ENCODE results near the gene SLC37A4. TPM values are rescaled to one million over a fixed set of nuclear protein-coding genes. Genes with fewer than 3 reads are reported as not detected.
A peak's percentile ranks its signal among the peaks of the same experiment; 100 is the strongest.
"Not testable (repeated sequence)": the region's sequence is repeated elsewhere in the genome, so short reads cannot be mapped to it uniquely, and the experiment has no call there.

The SLC37A4 gene
- total RNA-seq, 1 donor from 2014 or later = 11.6 TPM

- TF ChIP-seq, protein P1, sequence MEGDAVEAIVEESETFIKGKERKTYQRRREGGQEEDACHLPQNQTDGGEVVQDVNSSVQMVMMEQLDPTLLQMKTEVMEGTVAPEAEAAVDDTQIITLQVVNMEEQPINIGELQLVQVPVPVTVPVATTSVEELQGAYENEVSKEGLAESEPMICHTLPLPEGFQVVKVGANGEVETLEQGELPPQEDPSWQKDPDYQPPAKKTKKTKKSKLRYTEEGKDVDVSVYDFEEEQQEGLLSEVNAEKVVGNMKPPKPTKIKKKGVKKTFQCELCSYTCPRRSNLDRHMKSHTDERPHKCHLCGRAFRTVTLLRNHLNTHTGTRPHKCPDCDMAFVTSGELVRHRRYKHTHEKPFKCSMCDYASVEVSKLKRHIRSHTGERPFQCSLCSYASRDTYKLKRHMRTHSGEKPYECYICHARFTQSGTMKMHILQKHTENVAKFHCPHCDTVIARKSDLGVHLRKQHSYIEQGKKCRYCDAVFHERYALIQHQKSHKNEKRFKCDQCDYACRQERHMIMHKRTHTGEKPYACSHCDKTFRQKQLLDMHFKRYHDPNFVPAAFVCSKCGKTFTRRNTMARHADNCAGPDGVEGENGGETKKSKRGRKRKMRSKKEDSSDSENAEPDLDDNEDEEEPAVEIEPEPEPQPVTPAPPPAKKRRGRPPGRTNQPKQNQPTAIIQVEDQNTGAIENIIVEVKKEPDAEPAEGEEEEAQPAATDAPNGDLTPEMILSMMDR (IDR thresholded peaks at IDR 0.05; ENCODE audit: insufficient read depth, low read length, severe bottlenecking) = no peak
- H3K4me3 ChIP-seq (ENCODE audit: low read depth, low read length) = no peak overlapping the region
- H3K36me3 ChIP-seq (ENCODE audit: control insufficient read depth, insufficient read depth, low read length) = no peaks in the 10 kb centered on the region
- FAIRE-seq = no peak
- no peak for DNase-seq (ENCODE audit: low read depth)
- no peaks in the 10 kb centered on the region for H3K27me3 ChIP-seq (ENCODE audit: control insufficient read depth, insufficient read depth, low read length)
These were observed 8.2 kb upstream of the SLC37A4 start for GRCh38 chr11:119038884-119039283.

- H3K36me3 ChIP-seq (ENCODE audit: control insufficient read depth, insufficient read depth, low read length) = no peaks in the 10 kb centered on the region
- no peaks in the 10 kb centered on the region for H3K27me3 ChIP-seq (ENCODE audit: control insufficient read depth, insufficient read depth, low read length)
- H3K4me3 ChIP-seq (ENCODE audit: low read depth, low read length) = no peak overlapping the region
- DNase-seq (ENCODE audit: low read depth) (no peak), FAIRE-seq (no peak)
- TF ChIP-seq, protein P1 (IDR thresholded peaks at IDR 0.05; ENCODE audit: insufficient read depth, low read length, severe bottlenecking) = no peak
These were observed 4.1 kb upstream of the SLC37A4 start for GRCh38 chr11:119034813-119035212.

DNA sequence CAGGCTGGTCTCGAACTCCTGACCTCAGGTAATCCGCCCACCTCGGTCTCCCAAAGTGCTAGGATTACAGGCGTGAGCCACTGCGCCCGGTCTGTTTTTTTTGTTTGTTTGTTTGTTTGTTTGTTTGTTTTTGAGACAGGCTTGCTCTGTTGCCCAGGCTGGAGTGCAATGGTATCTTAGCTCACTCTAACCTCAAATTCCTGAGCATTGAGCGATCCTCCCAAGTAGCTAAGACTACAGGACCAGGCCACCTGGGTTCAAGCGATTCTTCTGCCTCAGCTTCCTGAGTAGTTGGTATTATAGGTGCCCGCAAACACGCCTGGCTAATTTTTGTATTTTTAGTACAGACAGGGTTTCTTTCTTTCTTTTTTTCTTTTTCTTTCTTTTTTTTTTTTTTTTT, 2.7 kb upstream of the SLC37A4 start:
- H3K27me3 ChIP-seq (ENCODE audit: control insufficient read depth, insufficient read depth, low read length); DNase-seq (ENCODE audit: low read depth); FAIRE-seq; H3K36me3 ChIP-seq (ENCODE audit: control insufficient read depth, insufficient read depth, low read length); H3K4me3 ChIP-seq (ENCODE audit: low read depth, low read length): not testable (repeated sequence)

DNA sequence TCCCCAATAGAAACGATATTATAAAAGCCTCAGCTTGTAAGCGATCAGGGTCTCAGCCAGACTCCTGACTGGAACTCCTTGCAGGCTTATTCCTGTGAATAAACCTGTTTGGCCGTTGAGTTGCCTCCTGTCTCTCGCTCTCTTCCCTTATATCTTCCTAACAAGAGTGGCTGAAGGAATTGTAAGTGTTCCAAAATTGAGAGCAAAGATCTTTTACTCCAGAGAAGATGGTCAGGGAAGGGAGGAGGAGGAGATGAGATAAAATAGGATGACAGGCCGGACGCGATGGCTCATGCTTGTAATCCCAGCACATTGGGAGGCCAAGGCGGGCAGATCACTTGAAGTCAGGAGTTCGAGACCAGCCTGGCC, 1.2 kb upstream of the SLC37A4 start:
- DNase-seq (ENCODE audit: low read depth) (no peak), FAIRE-seq (no peak)
- Histone ChIP-seq H3K4me3 (ENCODE audit: low read depth, low read length) (no peak overlapping the region), H3K36me3 (ENCODE audit: control insufficient read depth, insufficient read depth, low read length) (peaks cover under 1% of the 10 kb centered on the region), H3K27me3 (ENCODE audit: control insufficient read depth, insufficient read depth, low read length) (no peaks in the 10 kb centered on the region)
- TF ChIP-seq, protein P1 (IDR thresholded peaks at IDR 0.05; ENCODE audit: insufficient read depth, low read length, severe bottlenecking) = no peak

- Histone ChIP-seq H3K4me3 (ENCODE audit: low read depth, low read length) (peak overlapping the region; percentile 64), H3K27me3 (ENCODE audit: control insufficient read depth, insufficient read depth, low read length) (no peaks in the 10 kb centered on the region), H3K36me3 (ENCODE audit: control insufficient read depth, insufficient read depth, low read length) (peaks cover 3% of the 10 kb centered on the region)
- FAIRE-seq = no peak
- DNase-seq (ENCODE audit: low read depth) = no peak
- TF ChIP-seq, protein P1 (IDR thresholded peaks at IDR 0.05; ENCODE audit: insufficient read depth, low read length, severe bottlenecking) = no peak
These were observed 698 bp downstream of the SLC37A4 start for GRCh38 chr11:119030029-119030328.

DNA sequence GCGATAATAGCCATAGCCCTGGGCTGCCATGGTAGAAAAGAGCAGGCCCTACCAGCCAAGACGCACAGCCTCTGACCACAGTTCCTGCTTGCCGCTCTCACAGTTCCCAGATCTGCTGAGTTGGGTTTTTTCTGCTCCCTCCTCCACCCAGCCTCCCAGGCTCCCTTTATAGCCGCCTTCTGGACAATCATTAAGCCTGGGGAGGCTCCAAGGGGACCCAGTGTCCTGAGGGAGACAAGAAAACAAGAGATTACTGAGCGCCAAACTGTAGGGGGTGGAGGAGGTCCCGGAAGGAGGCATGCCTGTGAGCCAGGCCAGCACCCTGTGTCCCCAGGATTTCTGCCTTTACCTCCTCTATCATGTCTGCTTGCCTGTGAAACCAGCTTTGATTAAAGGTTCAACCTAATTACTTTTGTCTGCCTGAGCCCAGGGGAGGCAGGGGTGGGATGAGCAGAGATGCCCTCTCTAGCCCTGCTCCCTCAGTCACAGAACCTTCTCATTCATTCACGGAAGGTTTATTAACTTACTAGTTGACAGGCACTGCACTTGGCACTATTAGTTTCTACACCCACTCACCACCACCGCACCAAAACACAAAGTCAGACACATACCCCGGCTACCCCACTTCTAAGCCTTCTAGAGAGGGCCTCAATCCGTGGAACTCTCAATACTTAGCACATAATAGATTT, 1.2 kb downstream of the SLC37A4 start:
- H3K4me3 ChIP-seq (ENCODE audit: low read depth, low read length) = peak overlapping the region; percentile 64
- DNase-seq (ENCODE audit: low read depth) = no peak
- TF ChIP-seq, protein P1 (IDR thresholded peaks at IDR 0.05; ENCODE audit: insufficient read depth, low read length, severe bottlenecking) = no peak
- H3K27me3 ChIP-seq (ENCODE audit: control insufficient read depth, insufficient read depth, low read length) = no peaks in the 10 kb centered on the region
- H3K36me3 ChIP-seq (ENCODE audit: control insufficient read depth, insufficient read depth, low read length) = peaks cover 5% of the 10 kb centered on the region
- FAIRE-seq = no peak

Measured in bronchial epithelial cell (primary cell).